Neural progenitor cell (in vitro differentiated cells): ENCODE measurements around the gene TCERG1L. TPM values are rescaled to one million over a fixed set of nuclear protein-coding genes. Genes with fewer than 3 reads are reported as not detected.

ENCODE experiments used
- DNase-seq: peaks from one replicate; pipeline ENCODE4 v3.0.0-alpha.2; 2016; ENCODE audit warnings: low spot score
- H2AFZ ChIP-seq: fragments of 200-600 bp; sonication (generic); replicated peaks from 2 replicates; pipeline ENCODE4 v1.6.1; 2016; ENCODE audit warnings: antibody characterized with exemption
- H3F3A ChIP-seq: fragments of 200-600 bp; sonication (generic); 2 replicates; pipeline ENCODE4 v1.6.1; 2016; ENCODE audit warnings: antibody characterized with exemption, low read depth
- H3K27ac ChIP-seq: fragments of 200-600 bp; sonication (generic); 2 replicates; pipeline ENCODE4 v1.5.1; 2016; ENCODE audit warnings: mild to moderate bottlenecking
- H3K27me3 ChIP-seq: fragments of 200-600 bp; sonication (generic); 2 replicates; pipeline ENCODE4 v1.6.1; 2016; ENCODE audit warnings: mild to moderate bottlenecking, moderate library complexity
- H3K36me3 ChIP-seq: fragments of 200-600 bp; sonication (generic); 2 replicates; pipeline ENCODE4 v1.5.1; 2016
- H3K4me1 ChIP-seq: fragments of 200-600 bp; sonication (generic); 2 replicates; pipeline ENCODE4 v1.6.1; 2016; ENCODE audit warnings: mixed run types
- H3K4me2 ChIP-seq: fragments of 200-600 bp; sonication (generic); 2 replicates; pipeline ENCODE4 v1.6.1; 2016
- H3K4me3 ChIP-seq: fragments of 200-600 bp; sonication (generic); 2 replicates; pipeline ENCODE4 v1.5.1; 2016
- H3K79me2 ChIP-seq: fragments of 200-600 bp; sonication (generic); 2 replicates; pipeline ENCODE4 v1.6.1; 2016; ENCODE audit warnings: low read depth
- H3K9ac ChIP-seq: fragments of 200-600 bp; sonication (generic); 2 replicates; pipeline ENCODE4 v1.6.1; 2016
- H3K9me3 ChIP-seq: fragments of 200-600 bp; sonication (generic); 2 replicates; pipeline ENCODE4 v1.5.1; 2016; ENCODE audit warnings: low read depth
- H4K20me1 ChIP-seq: fragments of 200-600 bp; sonication (generic); 2 replicates; pipeline ENCODE4 v1.6.1; 2016; ENCODE audit warnings: low read depth
- H3K27ac Mint-ChIP-seq: 3 replicates; pipeline ENCODE4 v1.8.0; 2021; ENCODE audit warnings: mixed read lengths
- H3K27me3 Mint-ChIP-seq: 2 replicates; pipeline ENCODE4 v1.8.0; 2022; ENCODE audit warnings: low read depth, mild to moderate bottlenecking, inconsistent platforms, moderate library complexity, mixed read lengths; ENCODE audit not compliant: insufficient read depth
- H3K36me3 Mint-ChIP-seq: 3 replicates; pipeline ENCODE4 v1.8.0; 2021; ENCODE audit warnings: mixed read lengths
- H3K4me1 Mint-ChIP-seq: 3 replicates; pipeline ENCODE4 v1.8.0; 2021; ENCODE audit warnings: mixed read lengths
- H3K4me3 Mint-ChIP-seq: 3 replicates; pipeline ENCODE4 v1.8.0; 2021; ENCODE audit warnings: mild to moderate bottlenecking, moderate library complexity, mixed read lengths
- H3K9me3 Mint-ChIP-seq: 3 replicates; pipeline ENCODE4 v1.8.0; 2020; ENCODE audit warnings: mixed read lengths
- EZH2 ChIP-seq: fragments of 200-600 bp; sonication (generic); IDR thresholded peaks from 2 replicates; pipeline ENCODE4 v1.6.1; 2017; ENCODE audit warnings: antibody characterized with exemption, mild to moderate bottlenecking, moderate library complexity
- EZH2phosphoT487 ChIP-seq: fragments of 200-600 bp; sonication (generic); IDR thresholded peaks from 2 replicates; pipeline ENCODE4 v1.6.1; 2017; ENCODE audit warnings: antibody characterized with exemption
- total RNA-seq: library from RNA; depleted of rRNA; stranded (reverse); fragments of >200 nt; gene quantifications from 2 replicates; pipeline ENCODE4 v1.2.3, GENCODE V29; 2015; ENCODE audit warnings: low replicate concordance
- TF ChIP-seq, protein P1 (sequence below): fragments of 200-600 bp; sonication (generic); IDR thresholded peaks from 2 replicates; pipeline ENCODE4 v1.5.1; 2017; ENCODE audit warnings: antibody characterized with exemption, mild to moderate bottlenecking

Gene TCERG1L
- total RNA-seq, 1 donor from 2014 or later = 1.8 TPM

DNA sequence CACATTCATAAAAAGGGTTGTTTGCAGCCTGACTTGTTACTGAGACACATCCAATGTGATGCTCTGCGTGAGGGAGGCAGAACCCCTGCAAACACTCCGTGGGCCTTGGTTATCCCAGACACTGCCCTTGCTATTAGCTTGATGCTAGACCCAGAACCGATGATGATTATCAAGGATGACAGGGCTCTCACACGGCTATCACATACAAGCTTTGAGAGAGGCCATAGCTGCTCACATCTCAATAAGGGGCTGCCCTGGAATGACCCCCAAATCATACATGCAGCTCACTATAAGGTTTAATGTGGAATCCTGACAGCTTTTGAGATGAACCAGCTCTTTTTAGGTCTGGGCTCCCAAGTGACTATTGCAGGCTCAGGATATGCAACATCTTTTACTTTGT, 44.4 kb upstream of the TCERG1L start:
- Histone ChIP-seq H4K20me1 (peaks cover 2% of the 10 kb centered on the region), H3F3A (no peaks in the 10 kb centered on the region), H3K27me3 (no peaks in the 10 kb centered on the region), H3K79me2 (no peaks in the 10 kb centered on the region), H3K27ac (no peak overlapping the region), H3K4me2 (no peak overlapping the region), H3K4me1 (no peaks in the 10 kb centered on the region), H3K4me3 (no peak overlapping the region), H2AFZ (no peak overlapping the region), H3K9me3 (no peaks in the 10 kb centered on the region), H3K36me3 (no peaks in the 10 kb centered on the region), H3K9ac (no peak overlapping the region)
- H3K36me3 Mint-ChIP-seq = no peaks in the 10 kb centered on the region
- H3K27ac Mint-ChIP-seq = no peak overlapping the region
- TF ChIP-seq EZH2phosphoT487 (no peak), EZH2 (no peak)
- TF ChIP-seq, protein P1, sequence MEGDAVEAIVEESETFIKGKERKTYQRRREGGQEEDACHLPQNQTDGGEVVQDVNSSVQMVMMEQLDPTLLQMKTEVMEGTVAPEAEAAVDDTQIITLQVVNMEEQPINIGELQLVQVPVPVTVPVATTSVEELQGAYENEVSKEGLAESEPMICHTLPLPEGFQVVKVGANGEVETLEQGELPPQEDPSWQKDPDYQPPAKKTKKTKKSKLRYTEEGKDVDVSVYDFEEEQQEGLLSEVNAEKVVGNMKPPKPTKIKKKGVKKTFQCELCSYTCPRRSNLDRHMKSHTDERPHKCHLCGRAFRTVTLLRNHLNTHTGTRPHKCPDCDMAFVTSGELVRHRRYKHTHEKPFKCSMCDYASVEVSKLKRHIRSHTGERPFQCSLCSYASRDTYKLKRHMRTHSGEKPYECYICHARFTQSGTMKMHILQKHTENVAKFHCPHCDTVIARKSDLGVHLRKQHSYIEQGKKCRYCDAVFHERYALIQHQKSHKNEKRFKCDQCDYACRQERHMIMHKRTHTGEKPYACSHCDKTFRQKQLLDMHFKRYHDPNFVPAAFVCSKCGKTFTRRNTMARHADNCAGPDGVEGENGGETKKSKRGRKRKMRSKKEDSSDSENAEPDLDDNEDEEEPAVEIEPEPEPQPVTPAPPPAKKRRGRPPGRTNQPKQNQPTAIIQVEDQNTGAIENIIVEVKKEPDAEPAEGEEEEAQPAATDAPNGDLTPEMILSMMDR = no peak
- peaks cover 7% of the 10 kb centered on the region for H3K4me1 Mint-ChIP-seq
- DNase-seq = no peak
- H3K27me3 Mint-ChIP-seq = peaks cover 25% of the 10 kb centered on the region
- H3K9me3 Mint-ChIP-seq = peaks cover 2% of the 10 kb centered on the region
- H3K4me3 Mint-ChIP-seq = no peak overlapping the region

DNA sequence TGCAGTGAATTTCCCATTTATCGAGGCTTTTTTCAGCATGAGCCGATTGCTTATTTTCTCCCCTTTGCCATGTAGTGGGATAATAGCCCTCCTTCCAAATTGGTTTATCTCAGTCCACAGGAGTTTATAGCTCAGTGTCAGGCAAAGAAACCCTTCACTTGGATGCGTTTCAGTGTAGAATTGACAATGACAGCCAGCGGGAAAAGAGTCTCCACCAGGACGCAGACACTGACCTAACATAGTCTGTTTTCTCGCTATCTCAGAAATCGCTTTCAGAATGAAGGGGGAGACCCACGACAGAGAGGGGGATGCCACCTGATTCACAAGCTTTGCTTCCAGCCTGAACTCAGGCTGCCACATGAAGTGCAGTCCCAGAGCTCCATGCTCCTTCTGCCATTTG, 43.5 kb upstream of the TCERG1L start:
- H3K27me3 ChIP-seq = no peaks in the 10 kb centered on the region
- H3K4me1 Mint-ChIP-seq = peaks cover 15% of the 10 kb centered on the region
- H3F3A ChIP-seq = no peaks in the 10 kb centered on the region
- H3K79me2 ChIP-seq = no peaks in the 10 kb centered on the region
- no peak overlapping the region for H3K27ac ChIP-seq
- no peak overlapping the region for H2AFZ ChIP-seq
- peaks cover 2% of the 10 kb centered on the region for H4K20me1 ChIP-seq
- H3K36me3 Mint-ChIP-seq = no peaks in the 10 kb centered on the region
- H3K4me3 Mint-ChIP-seq = no peak overlapping the region
- H3K4me1 ChIP-seq = no peaks in the 10 kb centered on the region
- no peak for TF ChIP-seq EZH2
- no peak for TF ChIP-seq EZH2phosphoT487
- TF ChIP-seq, protein P1 = no peak
- peaks cover 23% of the 10 kb centered on the region for H3K27me3 Mint-ChIP-seq
- no peaks in the 10 kb centered on the region for H3K9me3 ChIP-seq
- H3K9me3 Mint-ChIP-seq = peaks cover 2% of the 10 kb centered on the region
- no peak for DNase-seq
- H3K36me3 ChIP-seq = no peaks in the 10 kb centered on the region
- H3K4me3 ChIP-seq = no peak overlapping the region
- H3K4me2 ChIP-seq = no peak overlapping the region
- no peak overlapping the region for H3K27ac Mint-ChIP-seq
- no peak overlapping the region for H3K9ac ChIP-seq

- Mint-ChIP-seq H3K9me3 (peaks cover 2% of the 10 kb centered on the region), H3K27ac (no peak overlapping the region)
Measured at GRCh38 chr10:131354380-131354779, 42.9 kb upstream of the TCERG1L start.

More at GRCh38 chr10:131354380-131354779, 42.9 kb upstream of the TCERG1L start:
- Mint-ChIP-seq H3K4me1 (peaks cover 19% of the 10 kb centered on the region), H3K36me3 (no peaks in the 10 kb centered on the region), H3K27me3 (peaks cover 25% of the 10 kb centered on the region), H3K4me3 (no peak overlapping the region)
- TF ChIP-seq, protein P1 = no peak
- TF ChIP-seq EZH2 (no peak), EZH2phosphoT487 (no peak)
- H3K4me1 ChIP-seq = no peaks in the 10 kb centered on the region
- no peak overlapping the region for H3K4me3 ChIP-seq
- no peak overlapping the region for H2AFZ ChIP-seq
- H3K36me3 ChIP-seq = no peaks in the 10 kb centered on the region
- H4K20me1 ChIP-seq = peaks cover 2% of the 10 kb centered on the region
- H3K27me3 ChIP-seq = no peaks in the 10 kb centered on the region
- no peak overlapping the region for H3K27ac ChIP-seq
- H3K9me3 ChIP-seq = no peaks in the 10 kb centered on the region
- H3K79me2 ChIP-seq = no peaks in the 10 kb centered on the region
- peak; percentile 86 for DNase-seq
- no peak overlapping the region for H3K9ac ChIP-seq
- no peaks in the 10 kb centered on the region for H3F3A ChIP-seq
- no peak overlapping the region for H3K4me2 ChIP-seq
